Measurements from ENCODE around the gene MED12L.

The MED12L gene

GRCh38 chr3:151146731-151147091, 61.2 kb downstream of the MED12L start:
- H3K9me3 ChIP-seq (ENCODE audit: control insufficient read depth, insufficient read depth, low read length), result no peaks in the 10 kb centered on the region
- no peak overlapping the region for H3K9ac ChIP-seq (ENCODE audit: low read depth, low read length)
- H3K27me3 ChIP-seq (ENCODE audit: control insufficient read depth, insufficient read depth, low read length), result no peaks in the 10 kb centered on the region
- peaks cover 11% of the 10 kb centered on the region for H3K4me1 ChIP-seq (ENCODE audit: control insufficient read depth, insufficient read depth, low read length)
- no peaks in the 10 kb centered on the region for H3K36me3 ChIP-seq (ENCODE audit: control insufficient read depth, insufficient read depth, low read length)
- no peak overlapping the region for H3K4me3 ChIP-seq (ENCODE audit: low read depth, low read length)

- H3K9ac ChIP-seq (ENCODE audit: low read depth, low read length), result no peak overlapping the region
- no peak overlapping the region for H3K4me3 ChIP-seq (ENCODE audit: low read depth, low read length)
- H3K4me1 ChIP-seq (ENCODE audit: control insufficient read depth, insufficient read depth, low read length), result peaks cover 11% of the 10 kb centered on the region
- H3K9me3 ChIP-seq (ENCODE audit: control insufficient read depth, insufficient read depth, low read length), result no peaks in the 10 kb centered on the region
- no peaks in the 10 kb centered on the region for H3K27me3 ChIP-seq (ENCODE audit: control insufficient read depth, insufficient read depth, low read length)
- H3K36me3 ChIP-seq (ENCODE audit: control insufficient read depth, insufficient read depth, low read length), result no peaks in the 10 kb centered on the region
These were observed 61.8 kb downstream of the MED12L start for GRCh38 chr3:151147299-151147698.

GRCh38 chr3:151152455-151153079, 67.1 kb downstream of the MED12L start:
- Histone ChIP-seq H3K9me3 (ENCODE audit: control insufficient read depth, insufficient read depth, low read length) (no peaks in the 10 kb centered on the region), H3K36me3 (ENCODE audit: control insufficient read depth, insufficient read depth, low read length) (no peaks in the 10 kb centered on the region), H3K4me1 (ENCODE audit: control insufficient read depth, insufficient read depth, low read length) (peaks cover 9% of the 10 kb centered on the region), H3K27me3 (ENCODE audit: control insufficient read depth, insufficient read depth, low read length) (no peaks in the 10 kb centered on the region), H3K9ac (ENCODE audit: low read depth, low read length) (no peak overlapping the region), H3K4me3 (ENCODE audit: low read depth, low read length) (no peak overlapping the region)

GRCh38 chr3:151154566-151154965, 69.1 kb downstream of the MED12L start:
- Histone ChIP-seq H3K27me3 (ENCODE audit: control insufficient read depth, insufficient read depth, low read length) (no peaks in the 10 kb centered on the region), H3K9ac (ENCODE audit: low read depth, low read length) (no peak overlapping the region), H3K36me3 (ENCODE audit: control insufficient read depth, insufficient read depth, low read length) (no peaks in the 10 kb centered on the region), H3K4me1 (ENCODE audit: control insufficient read depth, insufficient read depth, low read length) (peaks cover 9% of the 10 kb centered on the region), H3K9me3 (ENCODE audit: control insufficient read depth, insufficient read depth, low read length) (no peaks in the 10 kb centered on the region), H3K4me3 (ENCODE audit: low read depth, low read length) (no peak overlapping the region)

GRCh38 chr3:151155409-151156128, 70.1 kb downstream of the MED12L start:
- no peak overlapping the region for H3K4me3 ChIP-seq (ENCODE audit: low read depth, low read length)
- H3K36me3 ChIP-seq (ENCODE audit: control insufficient read depth, insufficient read depth, low read length), result peaks cover 2% of the 10 kb centered on the region
- H3K9me3 ChIP-seq (ENCODE audit: control insufficient read depth, insufficient read depth, low read length), result no peaks in the 10 kb centered on the region
- no peak overlapping the region for H3K9ac ChIP-seq (ENCODE audit: low read depth, low read length)
- no peaks in the 10 kb centered on the region for H3K27me3 ChIP-seq (ENCODE audit: control insufficient read depth, insufficient read depth, low read length)
- peaks cover 9% of the 10 kb centered on the region for H3K4me1 ChIP-seq (ENCODE audit: control insufficient read depth, insufficient read depth, low read length)

- H3K4me1 ChIP-seq (ENCODE audit: control insufficient read depth, insufficient read depth, low read length), result peaks cover 9% of the 10 kb centered on the region
- H3K27me3 ChIP-seq (ENCODE audit: control insufficient read depth, insufficient read depth, low read length), result no peaks in the 10 kb centered on the region
- no peak overlapping the region for H3K4me3 ChIP-seq (ENCODE audit: low read depth, low read length)
- H3K36me3 ChIP-seq (ENCODE audit: control insufficient read depth, insufficient read depth, low read length), result peaks cover 2% of the 10 kb centered on the region
- H3K9me3 ChIP-seq (ENCODE audit: control insufficient read depth, insufficient read depth, low read length), result no peaks in the 10 kb centered on the region
- no peak overlapping the region for H3K9ac ChIP-seq (ENCODE audit: low read depth, low read length)
These were observed 71.3 kb downstream of the MED12L start for GRCh38 chr3:151156618-151157216.

GRCh38 chr3:151159806-151160205, 74.3 kb downstream of the MED12L start:
- Histone ChIP-seq H3K36me3 (ENCODE audit: control insufficient read depth, insufficient read depth, low read length) (peaks cover 2% of the 10 kb centered on the region), H3K27me3 (ENCODE audit: control insufficient read depth, insufficient read depth, low read length) (no peaks in the 10 kb centered on the region)

GRCh38 chr3:151165226-151165625, 79.8 kb downstream of the MED12L start:
- no peaks in the 10 kb centered on the region for H3K27me3 ChIP-seq (ENCODE audit: control insufficient read depth, insufficient read depth, low read length)
- H3K4me3 ChIP-seq (ENCODE audit: low read depth, low read length), result no peak overlapping the region
- H3K9me3 ChIP-seq (ENCODE audit: control insufficient read depth, insufficient read depth, low read length), result no peaks in the 10 kb centered on the region
- H3K36me3 ChIP-seq (ENCODE audit: control insufficient read depth, insufficient read depth, low read length), result no peaks in the 10 kb centered on the region
- no peak overlapping the region for H3K9ac ChIP-seq (ENCODE audit: low read depth, low read length)
- H3K4me1 ChIP-seq (ENCODE audit: control insufficient read depth, insufficient read depth, low read length), result no peaks in the 10 kb centered on the region

More at GRCh38 chr3:151159806-151160205, 74.3 kb downstream of the MED12L start:
- peaks cover 9% of the 10 kb centered on the region for H3K4me1 ChIP-seq (ENCODE audit: control insufficient read depth, insufficient read depth, low read length)
- H3K9ac ChIP-seq (ENCODE audit: low read depth, low read length), result no peak overlapping the region
- no peak overlapping the region for H3K4me3 ChIP-seq (ENCODE audit: low read depth, low read length)
- no peaks in the 10 kb centered on the region for H3K9me3 ChIP-seq (ENCODE audit: control insufficient read depth, insufficient read depth, low read length)

- Histone ChIP-seq H3K9ac (ENCODE audit: low read depth, low read length) (no peak overlapping the region), H3K4me3 (ENCODE audit: low read depth, low read length) (no peak overlapping the region), H3K9me3 (ENCODE audit: control insufficient read depth, insufficient read depth, low read length) (no peaks in the 10 kb centered on the region), H3K4me1 (ENCODE audit: control insufficient read depth, insufficient read depth, low read length) (no peaks in the 10 kb centered on the region), H3K36me3 (ENCODE audit: control insufficient read depth, insufficient read depth, low read length) (no peaks in the 10 kb centered on the region), H3K27me3 (ENCODE audit: control insufficient read depth, insufficient read depth, low read length) (no peaks in the 10 kb centered on the region)
These were observed 80.7 kb downstream of the MED12L start for GRCh38 chr3:151166161-151166560.

- Histone ChIP-seq H3K4me3 (ENCODE audit: low read depth, low read length) (no peak overlapping the region), H3K9ac (ENCODE audit: low read depth, low read length) (no peak overlapping the region), H3K4me1 (ENCODE audit: control insufficient read depth, insufficient read depth, low read length) (no peaks in the 10 kb centered on the region), H3K9me3 (ENCODE audit: control insufficient read depth, insufficient read depth, low read length) (no peaks in the 10 kb centered on the region), H3K27me3 (ENCODE audit: control insufficient read depth, insufficient read depth, low read length) (no peaks in the 10 kb centered on the region), H3K36me3 (ENCODE audit: control insufficient read depth, insufficient read depth, low read length) (no peaks in the 10 kb centered on the region)
These were observed 83.0 kb downstream of the MED12L start for GRCh38 chr3:151168269-151169094.

GRCh38 chr3:151169262-151169947, 83.9 kb downstream of the MED12L start:
- Histone ChIP-seq H3K36me3 (ENCODE audit: control insufficient read depth, insufficient read depth, low read length) (no peaks in the 10 kb centered on the region), H3K9me3 (ENCODE audit: control insufficient read depth, insufficient read depth, low read length) (no peaks in the 10 kb centered on the region), H3K4me3 (ENCODE audit: low read depth, low read length) (no peak overlapping the region), H3K9ac (ENCODE audit: low read depth, low read length) (no peak overlapping the region), H3K27me3 (ENCODE audit: control insufficient read depth, insufficient read depth, low read length) (no peaks in the 10 kb centered on the region), H3K4me1 (ENCODE audit: control insufficient read depth, insufficient read depth, low read length) (no peaks in the 10 kb centered on the region)
